ENCODE measurements around the gene ZNRF2.
"Not testable (repeated sequence)": the region's sequence is repeated elsewhere in the genome, so short reads cannot be mapped to it uniquely, and the experiment has no call there.

ZNRF2 gene

GRCh38 chr7:30287625-30288024 is 3.2 kb downstream of the ZNRF2 start:
- Mint-ChIP-seq H3K4me3 (peak overlapping the region; percentile 21 to 53), H3K4me1 (peaks cover 40 to 67% of the 10 kb centered on the region in 2 donors), H3K36me3 (peaks cover 12 to 17% of the 10 kb centered on the region in 2 donors)
- H3K27ac Mint-ChIP-seq; DNase-seq; H3K27me3 Mint-ChIP-seq; ATAC-seq (replicated peaks); H3K9me3 Mint-ChIP-seq: not testable (repeated sequence)

GRCh38 chr7:30289634-30290033 is 5.2 kb downstream of the ZNRF2 start:
- not testable (repeated sequence) for H3K9me3 Mint-ChIP-seq; DNase-seq; H3K27ac Mint-ChIP-seq; H3K4me3 Mint-ChIP-seq; H3K27me3 Mint-ChIP-seq; ATAC-seq (replicated peaks)
- Mint-ChIP-seq H3K4me1 (peaks cover 39 to 68% of the 10 kb centered on the region in 2 donors), H3K36me3 (peaks cover 15 to 21% of the 10 kb centered on the region in 2 donors)

DNA sequence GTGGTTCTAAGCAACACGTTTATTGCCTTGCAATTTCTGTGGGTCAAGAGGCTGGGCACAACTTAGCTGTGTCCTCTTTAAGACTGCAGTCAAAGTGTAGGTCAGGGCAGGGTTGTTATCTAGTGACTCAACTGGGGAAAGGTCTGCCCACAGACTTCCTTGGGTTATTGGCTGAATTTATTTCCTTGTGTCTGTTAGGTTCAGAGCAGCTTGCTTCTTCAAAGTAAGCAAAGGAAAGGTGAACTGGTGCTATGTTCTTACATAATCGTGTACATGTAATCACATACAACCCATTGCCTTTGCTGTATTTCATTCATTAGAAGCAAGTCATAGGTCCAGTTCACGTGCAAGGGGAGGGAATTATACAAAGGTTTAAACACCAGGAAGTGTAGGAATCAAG is 5.9 kb downstream of the ZNRF2 start:
- ATAC-seq (replicated peaks), result peak; percentile 39 to 44
- not testable (repeated sequence) for H3K27ac Mint-ChIP-seq, H3K27me3 Mint-ChIP-seq, DNase-seq, H3K9me3 Mint-ChIP-seq, H3K4me3 Mint-ChIP-seq
- peaks cover 46 to 74% of the 10 kb centered on the region in 2 donors for H3K4me1 Mint-ChIP-seq
- H3K36me3 Mint-ChIP-seq, result peaks cover 15 to 21% of the 10 kb centered on the region in 2 donors

DNA sequence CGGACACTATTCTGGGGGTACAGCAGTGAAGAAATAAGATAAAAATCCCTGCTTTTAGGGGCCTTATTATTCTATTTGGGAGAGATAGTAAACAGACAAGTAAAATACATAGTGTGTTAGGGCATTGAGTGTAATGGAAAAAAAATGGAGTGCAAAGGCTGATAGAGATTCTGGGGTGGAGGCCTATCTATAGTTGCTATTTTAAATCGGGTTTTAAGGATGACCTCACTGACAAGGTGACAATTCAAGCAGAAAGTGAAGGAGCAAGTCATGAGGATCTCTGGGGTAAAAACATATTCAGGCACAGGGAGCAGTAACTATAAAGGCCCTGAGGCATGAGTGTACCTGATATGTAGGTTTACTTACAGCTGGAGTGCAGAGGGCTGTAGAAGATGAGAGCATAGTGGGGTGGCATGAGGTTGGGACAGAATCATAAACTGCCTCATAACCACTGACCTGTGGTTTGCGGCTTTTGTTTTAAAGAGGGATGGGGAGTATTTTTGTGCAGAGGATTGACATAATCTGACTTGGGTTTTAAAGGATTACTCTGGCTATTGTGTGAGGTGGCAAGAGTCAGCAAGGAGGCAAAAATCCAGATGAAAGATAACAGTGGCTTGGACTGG is 8.1 kb downstream of the ZNRF2 start:
- not testable (repeated sequence) for H3K4me3 Mint-ChIP-seq, DNase-seq, H3K9me3 Mint-ChIP-seq, H3K27me3 Mint-ChIP-seq
- ATAC-seq (replicated peaks), result peak in 1 of 2 donors; percentile 9
- peaks cover 6 to 10% of the 10 kb centered on the region in 2 donors for H3K36me3 Mint-ChIP-seq
- H3K4me1 Mint-ChIP-seq, result peaks cover 49 to 82% of the 10 kb centered on the region in 2 donors
- peak overlapping the region; percentile 62 for H3K27ac Mint-ChIP-seq

- H3K9me3 Mint-ChIP-seq, H3K27me3 Mint-ChIP-seq, H3K4me3 Mint-ChIP-seq, DNase-seq, H3K27ac Mint-ChIP-seq: not testable (repeated sequence)
- peak; percentile 70 to 85 for ATAC-seq (replicated peaks)
- peaks cover 35 to 73% of the 10 kb centered on the region in 2 donors for H3K4me1 Mint-ChIP-seq
- peaks cover 4 to 10% of the 10 kb centered on the region in 2 donors for H3K36me3 Mint-ChIP-seq
Observed at GRCh38 chr7:30296304-30296703, 11.9 kb downstream of the ZNRF2 start.

DNA sequence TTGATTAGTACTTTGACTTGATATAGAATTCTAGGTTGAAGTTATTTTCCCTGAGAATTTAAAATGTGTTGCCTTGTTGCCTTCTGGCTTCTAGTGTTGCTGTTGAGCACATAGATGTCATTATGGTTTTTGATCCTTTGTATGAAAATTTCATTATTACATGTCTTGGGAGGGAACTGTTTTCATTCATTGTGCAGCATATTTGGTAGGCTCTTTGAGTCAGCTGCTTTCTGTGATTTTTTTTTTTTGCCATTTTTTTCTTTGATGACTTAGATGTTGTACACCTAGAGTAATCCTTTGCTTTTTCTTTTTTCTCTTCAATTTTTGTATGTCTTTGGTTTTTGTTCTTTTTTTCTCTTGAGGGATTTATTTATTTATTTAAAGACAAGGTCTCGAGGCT is 13.1 kb downstream of the ZNRF2 start:
- not testable (repeated sequence) for DNase-seq; ATAC-seq (replicated peaks); H3K36me3 Mint-ChIP-seq; H3K4me3 Mint-ChIP-seq; H3K27me3 Mint-ChIP-seq; H3K27ac Mint-ChIP-seq; H3K9me3 Mint-ChIP-seq
- peaks cover 30 to 64% of the 10 kb centered on the region in 2 donors for H3K4me1 Mint-ChIP-seq

DNA sequence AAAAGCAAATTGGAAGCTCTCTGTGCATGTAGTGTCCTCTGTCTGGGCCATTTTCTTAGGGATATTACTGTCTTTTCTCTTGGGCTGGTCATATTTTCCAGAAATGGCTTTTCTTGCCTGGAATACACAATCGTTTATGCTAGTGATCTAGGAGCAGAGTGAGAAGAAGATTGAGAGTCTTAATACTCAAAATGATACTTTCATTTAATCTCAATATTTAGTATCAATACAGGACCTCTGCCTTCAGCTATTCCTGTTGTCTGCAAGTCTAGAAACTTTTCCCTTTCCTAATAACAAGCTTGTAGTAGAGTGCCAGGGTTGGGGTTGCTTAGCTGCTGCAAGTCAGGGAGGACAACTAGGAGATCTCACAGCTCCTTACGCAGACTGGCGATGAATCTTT is 14.0 kb downstream of the ZNRF2 start:
- H3K4me3 Mint-ChIP-seq; ATAC-seq (replicated peaks); H3K9me3 Mint-ChIP-seq; H3K27me3 Mint-ChIP-seq; DNase-seq; H3K36me3 Mint-ChIP-seq: not testable (repeated sequence)
- Mint-ChIP-seq H3K4me1 (peaks cover 28 to 64% of the 10 kb centered on the region in 2 donors), H3K27ac (peak overlapping the region; percentile 60)

DNA sequence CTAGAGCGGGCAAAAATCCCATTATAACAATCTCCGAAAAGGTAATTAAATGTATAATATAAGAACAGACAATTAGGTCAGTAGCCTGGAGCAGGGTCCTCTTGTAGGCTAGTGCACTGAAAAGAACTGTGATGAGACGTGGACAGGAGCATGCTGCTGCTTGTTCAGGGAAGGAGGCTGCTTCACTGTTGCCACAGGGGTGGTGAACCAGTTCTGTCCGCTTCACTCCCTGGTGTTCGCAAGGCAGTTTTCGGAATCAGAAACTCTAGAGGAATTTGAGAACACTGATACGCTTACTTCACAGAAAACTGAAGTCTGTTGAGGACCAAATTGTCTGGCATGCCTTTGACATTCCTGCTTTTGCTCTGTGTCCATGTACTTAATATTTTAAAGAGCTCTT is 17.4 kb downstream of the ZNRF2 start:
- no peak overlapping the region for H3K4me3 Mint-ChIP-seq
- DNase-seq (no peak), ATAC-seq (replicated peaks) (no peak)
- H3K9me3 Mint-ChIP-seq, result peaks cover 0 to 1% of the 10 kb centered on the region in 2 donors
- H3K4me1 Mint-ChIP-seq, result peaks cover 25 to 54% of the 10 kb centered on the region in 2 donors
- H3K27me3 Mint-ChIP-seq, result no peaks in the 10 kb centered on the region
- no peaks in the 10 kb centered on the region for H3K36me3 Mint-ChIP-seq
- H3K27ac Mint-ChIP-seq, result no peak overlapping the region

DNA sequence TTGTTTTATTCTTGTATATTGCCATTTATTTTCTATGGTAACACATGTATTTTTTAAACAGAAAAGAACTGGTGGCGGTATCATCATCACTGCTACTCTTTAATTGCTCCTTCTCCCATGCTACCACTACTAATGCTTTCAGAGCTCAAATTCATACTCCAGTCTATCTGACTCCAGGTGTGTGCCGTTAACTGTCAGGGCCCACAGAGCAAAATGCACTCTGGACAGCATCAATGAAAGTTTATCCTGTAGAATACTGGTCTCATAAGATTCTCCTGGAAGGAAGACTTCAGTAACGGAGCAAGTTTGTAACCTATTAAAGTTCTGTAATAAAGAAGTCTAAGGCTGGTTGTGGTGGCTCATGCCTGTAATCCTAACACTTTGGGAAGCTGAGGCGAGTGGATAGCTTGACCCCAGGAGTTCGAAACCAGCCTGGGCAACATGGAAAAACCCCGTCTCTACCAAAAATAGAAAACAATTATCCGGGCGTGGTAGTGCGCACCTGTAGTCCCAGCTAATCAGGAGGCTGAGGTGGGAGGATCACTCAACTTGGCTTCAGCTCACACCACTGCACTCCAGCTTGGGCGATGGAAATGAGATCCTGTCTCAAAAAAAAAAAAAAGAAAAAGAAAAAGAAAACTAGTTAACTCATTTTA is 18.4 kb downstream of the ZNRF2 start:
- Mint-ChIP-seq H3K4me3 (no peak overlapping the region), H3K27ac (no peak overlapping the region), H3K4me1 (peaks cover 20 to 50% of the 10 kb centered on the region in 2 donors), H3K36me3 (no peaks in the 10 kb centered on the region), H3K9me3 (peaks cover 0 to 1% of the 10 kb centered on the region in 2 donors), H3K27me3 (no peaks in the 10 kb centered on the region)
- DNase-seq (no peak), ATAC-seq (replicated peaks) (no peak)

- no peaks in the 10 kb centered on the region for H3K27me3 Mint-ChIP-seq
- H3K27ac Mint-ChIP-seq, result no peak overlapping the region
- H3K9me3 Mint-ChIP-seq, result peaks cover 0 to 1% of the 10 kb centered on the region in 2 donors
- no peak overlapping the region for H3K4me3 Mint-ChIP-seq
- ATAC-seq (replicated peaks) (no peak), DNase-seq (no peak)
- peaks cover 3 to 4% of the 10 kb centered on the region in 2 donors for H3K36me3 Mint-ChIP-seq
- H3K4me1 Mint-ChIP-seq, result peaks cover 16 to 50% of the 10 kb centered on the region in 2 donors
Observed at GRCh38 chr7:30303312-30304039, 19.1 kb downstream of the ZNRF2 start.

DNA sequence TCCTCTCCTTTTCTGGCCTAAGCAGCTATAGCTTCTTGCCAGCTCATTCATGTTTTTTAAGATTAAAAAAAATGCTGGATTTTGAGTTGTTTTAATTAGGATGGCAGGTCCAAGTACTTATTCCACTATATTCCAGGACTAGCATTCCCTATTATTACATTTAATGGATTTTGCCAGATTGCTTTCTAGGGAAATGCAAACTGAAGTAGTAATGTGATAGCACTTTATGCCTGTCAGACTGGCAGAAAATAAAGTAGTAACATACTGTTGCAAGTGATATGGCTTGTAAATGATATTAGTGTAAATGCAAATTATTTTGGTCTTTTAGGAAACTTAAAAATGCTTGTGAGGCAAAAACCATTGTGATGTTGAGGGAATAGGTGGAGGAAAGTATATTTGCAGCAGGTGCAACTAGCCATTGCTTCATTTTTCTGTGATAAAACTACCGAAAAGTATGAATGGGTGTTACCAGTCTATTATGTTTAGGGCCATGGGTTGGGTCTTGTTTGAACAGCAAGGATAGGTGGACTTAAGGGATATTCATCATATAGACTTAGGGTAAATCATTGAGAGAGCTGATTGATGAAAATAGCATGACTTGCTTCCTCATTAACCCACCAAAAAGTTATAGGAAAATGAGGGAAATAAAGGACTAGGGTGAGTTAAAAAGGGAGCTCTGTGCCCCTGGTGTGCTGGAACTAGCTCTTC is 19.9 kb downstream of the ZNRF2 start:
- Mint-ChIP-seq H3K36me3 (peaks cover 3 to 4% of the 10 kb centered on the region in 2 donors), H3K27ac (no peak overlapping the region), H3K4me3 (no peak overlapping the region), H3K27me3 (no peaks in the 10 kb centered on the region), H3K4me1 (peaks cover 16 to 51% of the 10 kb centered on the region in 2 donors), H3K9me3 (peaks cover 0 to 1% of the 10 kb centered on the region in 2 donors)
- no peak for ATAC-seq (replicated peaks)
- no peak for DNase-seq

GRCh38 chr7:30306976-30307375 is 22.6 kb downstream of the ZNRF2 start:
- Mint-ChIP-seq H3K36me3 (peaks cover 3 to 4% of the 10 kb centered on the region in 2 donors), H3K9me3 (no peaks in the 10 kb centered on the region), H3K4me3 (no peak overlapping the region), H3K27me3 (no peaks in the 10 kb centered on the region), H3K27ac (no peak overlapping the region), H3K4me1 (peaks cover 24 to 58% of the 10 kb centered on the region in 2 donors)
- DNase-seq (no peak), ATAC-seq (replicated peaks) (no peak)

DNA sequence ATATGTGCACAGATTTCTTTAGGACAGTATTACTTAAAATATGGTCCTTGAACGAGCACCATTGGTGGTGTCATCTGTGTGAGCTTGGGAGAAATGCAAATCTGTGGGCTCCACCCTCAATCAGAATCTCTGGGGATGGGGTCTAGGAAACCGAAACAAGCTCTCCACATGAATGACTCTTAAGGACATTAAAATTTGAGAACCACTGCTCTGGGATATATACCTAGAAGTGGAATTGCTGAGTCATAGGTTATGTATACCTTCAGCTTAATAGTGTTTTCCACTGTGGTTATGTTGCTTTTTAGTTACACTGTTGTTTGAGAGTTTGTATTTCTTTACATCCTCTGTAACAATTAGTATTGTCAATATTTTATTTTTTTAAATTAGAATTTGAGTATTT is 24.0 kb downstream of the ZNRF2 start:
- H3K4me1 Mint-ChIP-seq, result peaks cover 27 to 58% of the 10 kb centered on the region in 2 donors
- H3K36me3 Mint-ChIP-seq, result peaks cover 3 to 4% of the 10 kb centered on the region in 2 donors
- H3K9me3 Mint-ChIP-seq, result no peaks in the 10 kb centered on the region
- ATAC-seq (replicated peaks) (peak; percentile 79 to 85), DNase-seq (no peak)
- no peaks in the 10 kb centered on the region for H3K27me3 Mint-ChIP-seq
- H3K27ac Mint-ChIP-seq, result no peak overlapping the region
- H3K4me3 Mint-ChIP-seq, result peak overlapping the region in 1 of 2 donors; percentile 22

GRCh38 chr7:30309302-30309701 is 24.9 kb downstream of the ZNRF2 start:
- no peak overlapping the region for H3K27ac Mint-ChIP-seq
- peaks cover 4% of the 10 kb centered on the region in 2 donors for H3K36me3 Mint-ChIP-seq
- no peaks in the 10 kb centered on the region for H3K27me3 Mint-ChIP-seq
- DNase-seq (no peak), ATAC-seq (replicated peaks) (no peak)
- peaks cover 0 to 3% of the 10 kb centered on the region in 2 donors for H3K9me3 Mint-ChIP-seq
- H3K4me3 Mint-ChIP-seq, result no peak overlapping the region
- H3K4me1 Mint-ChIP-seq, result peaks cover 27 to 63% of the 10 kb centered on the region in 2 donors

Measured in stimulated activated naive B cell treated with anti-CD40 and anti-IgM and Interleukin-4, amounts not matched to agents 10 μg/mL and 1 μg/mL and 100 μg/mL, for 72 hours (primary cell).